GM04504 (cell line): Measurements from ENCODE around the gene CYSRT1.

Experiments used
- DNase-seq: peaks from one replicate; pipeline ENCODE4 v3.0.0-alpha.2; 2012; ENCODE audit warnings: low read depth

CYSRT1 gene

DNA sequence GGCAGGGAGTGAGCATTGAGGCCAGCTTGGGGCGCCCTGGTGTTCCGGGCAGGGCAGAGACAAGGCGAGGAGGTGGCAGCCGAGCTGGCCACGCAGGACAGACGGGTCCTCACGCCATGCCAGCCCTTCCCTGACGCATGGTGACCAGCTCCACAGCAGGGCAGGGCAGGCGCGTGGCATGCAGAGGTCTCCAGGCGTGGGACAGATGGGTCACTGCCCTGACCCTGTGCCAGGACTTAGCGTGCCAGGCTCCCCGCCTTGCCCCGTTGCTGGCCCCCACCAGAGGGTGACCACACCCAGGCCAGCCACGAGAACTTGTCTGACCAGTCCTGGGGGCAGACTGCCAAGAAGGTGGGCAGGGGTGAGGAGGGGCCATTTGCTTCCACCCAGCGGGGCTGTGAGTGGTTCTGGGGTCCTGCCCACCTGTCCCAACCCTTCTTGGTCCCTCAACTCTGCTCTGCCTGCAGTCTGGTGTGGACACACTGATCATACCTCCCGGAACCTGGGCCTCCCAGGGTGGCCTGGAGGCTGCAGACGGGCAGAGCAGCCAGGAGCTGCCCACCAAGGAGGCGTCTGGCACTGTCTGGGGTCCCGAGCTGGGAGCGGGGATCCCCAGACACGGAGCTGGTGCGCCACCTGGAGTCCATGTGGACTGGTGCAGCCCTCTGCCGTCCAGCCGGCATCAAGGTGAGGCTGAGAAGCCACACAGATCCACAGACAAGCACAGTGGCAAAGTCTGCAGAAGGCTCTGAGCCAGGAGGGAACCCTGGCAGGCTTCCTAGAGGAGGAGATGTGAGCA lies 2.3 kb downstream of the CYSRT1 start, which contains the start of gene RNF224:
Gene RNF224, plus strand, starts transcription at position 449 of the 799 bp plus-strand sequence. CDS start 834 bp downstream, outside the sequence.
- peak; percentile 41 for DNase-seq

DNA sequence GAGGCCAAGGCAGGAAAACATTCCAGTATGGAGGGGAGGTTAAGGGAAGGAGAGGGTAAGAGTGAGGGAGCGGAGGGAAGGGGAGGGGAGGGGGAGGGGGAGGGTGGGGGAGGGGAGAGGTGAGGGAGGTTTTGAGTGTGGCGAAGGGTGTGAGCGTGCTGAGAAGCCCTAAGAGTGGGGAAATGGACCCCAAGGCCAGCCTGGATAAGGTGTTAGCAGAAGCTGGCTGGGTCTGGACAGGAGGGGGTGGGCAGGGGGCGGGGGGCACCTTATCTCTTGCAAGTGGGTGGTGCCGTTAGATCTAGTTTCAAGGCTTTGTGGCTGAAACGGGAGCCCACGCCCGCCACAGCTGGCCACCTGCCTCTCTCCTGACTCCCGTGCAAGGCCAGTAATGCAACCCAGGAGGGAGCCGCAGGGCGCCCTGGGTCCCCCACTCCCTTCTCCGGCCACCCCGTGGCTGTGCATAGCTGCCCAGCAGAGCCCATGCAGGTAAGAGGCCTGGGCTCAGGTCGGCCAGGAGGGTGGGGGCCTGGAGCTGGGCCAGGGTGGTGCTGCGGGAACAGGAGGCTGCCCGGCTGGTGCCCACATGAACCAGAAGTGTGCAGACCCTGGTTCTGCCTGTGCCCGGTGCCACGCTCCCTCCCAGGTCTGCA lies 3.0 kb downstream of the CYSRT1 start:
- DNase-seq = no peak

DNA sequence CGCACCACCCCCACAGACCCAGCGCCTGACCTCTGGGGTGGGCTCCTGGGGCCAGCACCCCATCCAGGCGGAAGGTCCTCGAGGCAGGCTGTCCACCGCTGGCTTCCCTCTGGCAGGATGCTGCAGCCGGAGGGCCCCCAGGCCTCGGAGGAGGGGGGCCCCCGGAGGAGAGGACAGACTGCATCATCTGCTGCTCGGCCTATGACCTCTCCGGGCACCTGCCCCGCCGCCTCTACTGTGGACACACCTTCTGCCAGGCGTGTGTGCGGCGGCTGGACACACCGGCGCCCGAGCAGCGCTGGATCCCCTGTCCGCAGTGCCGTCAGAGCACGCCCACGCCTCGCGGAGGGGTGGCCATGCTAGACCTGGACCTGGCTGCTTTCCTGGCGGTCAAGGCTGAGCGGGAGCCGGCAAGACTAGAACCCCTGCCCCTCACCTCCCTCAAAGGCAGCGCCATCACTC lies 3.6 kb downstream of the CYSRT1 start:
- no peak for DNase-seq

DNA sequence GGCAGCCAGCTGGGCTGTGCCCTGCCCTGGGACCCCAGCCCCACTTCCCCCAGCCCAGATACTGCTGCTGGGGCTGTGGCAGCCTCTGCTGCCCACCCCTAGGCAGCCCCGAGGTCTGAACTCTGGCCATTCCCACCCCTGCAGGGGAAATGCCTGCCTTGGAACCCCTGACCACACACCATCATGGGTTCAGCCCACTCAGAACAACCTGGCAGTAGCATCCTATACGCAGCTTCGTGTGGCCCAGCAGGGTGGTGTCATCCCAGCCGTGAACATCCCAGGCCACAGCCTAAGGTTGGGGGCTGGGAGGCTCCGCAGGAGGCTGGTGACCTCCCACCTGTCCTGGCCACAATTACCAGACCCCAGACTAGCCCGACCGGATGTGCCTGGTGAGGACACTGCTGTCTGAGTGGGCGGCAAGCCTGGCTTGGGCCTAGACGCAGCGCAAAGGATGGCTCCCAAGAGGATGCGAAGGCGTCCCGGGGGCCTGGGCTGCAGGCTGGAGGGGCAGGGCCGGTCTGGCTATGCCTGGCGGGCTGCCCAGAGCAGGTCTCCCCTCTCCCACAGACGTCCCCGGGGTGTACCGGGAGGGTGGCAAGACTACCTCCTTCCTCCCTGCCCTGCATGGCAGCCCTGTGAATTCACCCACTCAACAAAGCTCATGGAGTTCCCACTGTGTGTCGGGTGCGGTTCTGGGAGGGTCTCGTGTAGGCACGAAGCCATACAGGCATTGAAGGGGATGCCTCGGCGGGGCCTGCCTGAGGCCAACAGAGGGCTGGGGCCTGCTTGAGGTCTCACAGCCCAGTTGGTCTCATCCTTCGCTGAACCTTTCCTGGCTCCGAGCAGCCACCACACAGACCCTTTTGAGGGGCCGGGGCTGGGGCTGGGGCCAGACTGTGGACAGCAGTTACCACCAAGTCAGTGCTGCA lies 4.3 kb downstream of the CYSRT1 start:
- DNase-seq = no peak

DNA sequence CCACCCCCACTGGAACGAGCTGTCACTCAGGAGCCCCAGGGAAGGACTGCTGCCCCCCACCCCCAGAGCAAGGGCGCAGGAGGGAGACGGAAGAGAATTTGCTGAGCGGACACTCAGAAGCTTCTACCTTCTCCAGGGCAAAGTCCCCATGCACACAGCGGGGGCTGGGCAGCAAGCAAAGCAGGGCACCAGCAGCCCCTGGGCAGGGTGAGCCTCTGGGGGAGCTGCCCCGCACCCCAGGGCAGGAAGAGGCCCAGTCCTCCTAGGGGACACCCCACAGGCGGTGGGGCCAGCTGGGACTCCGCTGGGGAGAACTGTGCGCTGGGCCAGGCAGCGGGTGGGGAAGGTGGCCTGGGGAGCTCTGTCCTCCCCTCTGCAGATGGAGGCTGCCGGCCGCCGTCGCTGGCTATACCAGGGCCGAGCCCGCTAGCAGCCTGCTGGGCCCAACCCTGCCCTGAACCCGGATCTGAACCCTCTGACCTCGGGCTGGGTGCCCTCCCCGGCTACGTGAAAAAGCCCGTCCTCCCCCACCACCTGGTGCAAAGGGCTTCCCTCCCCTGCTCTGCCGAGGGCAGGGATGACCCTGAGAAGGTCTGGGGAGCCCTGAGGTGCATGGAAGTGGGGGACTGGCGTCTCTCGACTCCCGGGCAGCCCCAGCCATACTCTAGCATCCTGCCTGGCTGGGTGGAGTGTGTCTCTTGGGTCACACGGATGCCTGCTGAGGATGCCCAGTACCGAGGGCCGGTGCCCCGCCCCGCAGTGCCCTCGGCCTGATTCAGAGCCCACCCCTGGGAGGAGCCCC lies 5.1 kb downstream of the CYSRT1 start:
- no peak for DNase-seq

DNA sequence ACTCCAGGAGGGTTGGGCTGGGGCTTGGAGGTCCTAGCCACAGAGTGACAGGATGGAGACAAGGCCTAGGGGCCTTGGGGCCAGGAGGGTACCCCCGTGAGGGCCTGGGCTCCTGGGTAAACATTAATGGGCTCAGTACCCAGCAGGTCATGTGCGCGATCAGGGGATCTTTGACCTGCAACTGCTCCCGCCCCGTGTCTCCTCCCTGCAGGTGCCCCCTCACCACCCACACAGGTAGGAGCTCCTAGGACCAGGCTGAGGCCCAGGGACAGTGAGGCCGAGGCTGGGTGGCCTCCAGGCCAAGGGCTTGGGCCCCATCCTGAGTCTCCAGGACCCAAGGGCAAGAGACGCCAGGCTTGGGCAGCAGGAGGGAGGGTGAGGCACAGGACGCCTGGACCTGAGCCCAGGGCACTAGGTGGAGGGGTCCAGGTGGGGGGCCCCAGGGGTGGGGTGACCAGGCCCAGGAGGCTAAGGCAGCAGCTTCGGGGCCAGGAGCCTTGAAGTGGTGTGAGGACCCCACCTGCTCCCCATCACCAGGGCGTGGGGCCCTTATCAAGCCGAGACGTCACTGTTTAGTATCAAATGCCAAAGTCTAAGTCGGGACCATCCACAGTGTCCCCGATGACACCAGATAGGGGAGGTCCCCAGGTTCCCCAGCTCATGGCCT lies 5.9 kb downstream of the CYSRT1 start, which contains the start of gene SLC34A3:
Gene SLC34A3, plus strand, starts transcription at position 197 of the 667 bp plus-strand sequence. CDS start 802 bp downstream, outside the sequence.
- DNase-seq = no peak

DNA sequence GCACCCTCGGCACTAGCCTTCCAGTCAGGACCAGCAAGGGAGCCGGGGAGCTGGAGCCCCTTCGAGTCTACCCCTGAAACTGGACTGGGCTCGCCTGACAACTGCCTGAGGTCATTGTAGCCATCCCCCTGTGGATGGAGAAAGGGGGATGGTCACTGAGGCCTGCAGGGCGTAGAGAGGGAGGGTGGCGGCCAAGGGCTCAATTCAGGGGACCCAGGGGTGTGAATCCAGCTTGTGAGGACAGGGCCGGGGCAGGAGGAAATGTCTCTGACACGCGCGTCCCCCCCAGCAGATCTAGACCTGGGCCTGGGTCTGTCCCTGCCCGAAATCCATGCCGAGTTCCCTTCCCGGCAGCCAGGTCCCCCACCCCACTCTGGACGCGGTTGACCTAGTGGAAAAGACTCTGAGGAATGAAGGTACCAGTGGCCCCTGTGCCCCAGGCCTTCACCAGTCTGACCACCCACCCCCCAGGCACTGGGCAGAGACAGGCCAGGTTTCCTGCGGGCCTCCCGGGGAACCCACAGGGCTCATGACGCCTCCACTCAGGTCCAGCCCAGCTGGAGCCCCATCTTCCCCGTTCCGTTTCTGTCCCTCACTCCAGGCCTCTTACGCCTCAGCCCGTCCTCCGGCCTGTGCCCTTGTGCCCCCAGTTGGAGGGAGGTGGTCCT lies 6.5 kb downstream of the CYSRT1 start:
- no peak for DNase-seq

DNA sequence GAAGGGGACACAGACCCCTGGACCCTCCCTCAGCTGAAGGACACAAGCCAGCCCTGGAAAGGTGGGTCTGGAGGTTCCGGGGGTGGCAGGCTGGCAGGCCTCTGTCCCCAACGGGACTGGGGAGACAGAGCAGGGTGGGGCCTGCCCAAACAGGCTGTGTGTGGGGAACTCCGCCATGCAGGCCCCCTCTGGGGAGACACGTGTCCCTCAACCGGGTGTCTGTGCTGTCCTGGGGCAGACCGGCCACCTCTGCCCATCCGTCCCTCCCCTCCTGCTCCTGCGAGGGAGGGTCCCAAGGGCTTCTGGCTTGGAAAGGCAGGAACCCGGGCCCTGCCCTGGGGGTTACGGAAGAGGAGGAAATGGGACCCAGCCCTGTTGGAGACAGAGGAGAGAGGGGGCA lies 7.1 kb downstream of the CYSRT1 start:
- DNase-seq = no peak

DNA sequence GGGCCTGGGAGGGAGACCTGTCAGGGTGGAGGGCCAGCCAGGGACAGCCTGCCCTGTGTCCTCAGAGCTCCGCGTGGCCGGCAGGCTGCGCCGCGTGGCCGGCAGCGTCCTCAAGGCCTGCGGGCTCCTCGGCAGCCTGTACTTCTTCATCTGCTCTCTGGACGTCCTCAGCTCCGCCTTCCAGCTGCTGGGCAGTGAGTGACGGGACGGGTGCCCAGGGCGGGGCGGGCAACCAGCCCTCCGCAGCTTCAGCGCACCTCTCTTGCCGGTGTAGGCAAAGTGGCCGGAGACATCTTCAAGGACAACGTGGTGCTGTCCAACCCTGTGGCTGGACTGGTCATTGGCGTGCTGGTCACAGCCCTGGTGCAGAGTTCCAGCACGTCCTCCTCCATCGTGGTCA lies 7.5 kb downstream of the CYSRT1 start:
- DNase-seq = no peak

DNA sequence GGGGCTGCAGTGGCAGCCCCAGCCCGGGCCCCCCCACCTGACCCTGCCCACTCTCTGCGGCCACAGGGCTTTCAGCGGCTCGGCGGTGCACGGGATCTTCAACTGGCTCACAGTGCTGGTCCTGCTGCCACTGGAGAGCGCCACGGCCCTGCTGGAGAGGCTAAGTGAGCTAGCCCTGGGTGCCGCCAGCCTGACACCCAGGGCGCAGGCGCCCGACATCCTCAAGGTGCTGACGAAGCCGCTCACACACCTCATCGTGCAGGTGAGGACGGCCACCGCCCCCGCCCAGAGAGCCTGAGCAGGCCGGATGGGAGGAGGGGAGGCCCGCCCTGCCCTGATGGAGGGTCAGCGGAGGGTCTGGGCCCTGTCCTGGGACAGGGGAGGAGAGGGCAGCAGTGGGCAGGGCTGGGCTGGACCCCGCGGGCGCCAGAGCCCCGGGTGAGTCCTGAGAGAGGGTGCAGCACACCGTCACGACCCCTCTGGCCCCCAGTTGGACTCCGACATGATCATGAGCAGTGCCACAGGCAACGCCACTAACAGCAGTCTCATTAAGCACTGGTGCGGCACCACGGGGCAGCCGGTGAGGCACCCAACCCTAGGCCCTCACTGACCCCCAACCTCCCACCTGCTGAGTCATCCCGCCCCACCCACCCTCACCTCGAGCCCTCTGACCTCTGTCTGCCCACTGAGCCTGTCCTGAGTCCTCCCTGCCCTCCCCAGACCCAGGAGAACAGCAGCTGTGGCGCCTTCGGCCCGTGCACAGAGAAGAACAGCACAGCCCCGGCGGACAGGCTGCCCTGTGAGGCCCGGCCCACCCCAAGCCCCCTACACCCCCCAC lies 8.4 kb downstream of the CYSRT1 start:
- DNase-seq = no peak

DNA sequence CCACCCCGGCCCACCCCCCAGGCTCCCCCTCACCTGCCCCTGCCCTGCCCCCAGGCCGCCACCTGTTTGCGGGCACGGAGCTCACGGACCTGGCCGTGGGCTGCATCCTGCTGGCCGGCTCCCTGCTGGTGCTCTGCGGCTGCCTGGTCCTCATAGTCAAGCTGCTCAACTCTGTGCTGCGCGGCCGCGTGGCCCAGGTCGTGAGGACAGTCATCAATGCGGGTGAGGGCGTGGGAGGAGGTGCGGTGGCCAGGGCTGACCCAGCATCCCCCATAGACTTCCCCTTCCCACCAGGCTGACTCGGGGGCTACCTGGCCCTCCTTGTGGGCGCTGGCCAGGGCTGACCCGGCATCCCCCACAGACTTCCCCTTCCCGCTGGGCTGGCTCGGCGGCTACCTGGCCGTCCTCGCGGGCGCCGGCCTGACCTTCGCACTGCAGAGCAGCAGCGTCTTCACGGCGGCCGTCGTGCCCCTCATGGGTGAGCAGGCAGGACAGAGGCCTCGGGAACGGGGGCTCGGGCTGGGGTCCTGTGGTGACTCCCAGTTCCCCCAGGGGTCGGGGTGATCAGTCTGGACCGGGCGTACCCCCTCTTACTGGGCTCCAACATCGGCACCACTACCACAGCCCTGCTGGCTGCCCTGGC lies 9.2 kb downstream of the CYSRT1 start:
- no peak for DNase-seq

DNA sequence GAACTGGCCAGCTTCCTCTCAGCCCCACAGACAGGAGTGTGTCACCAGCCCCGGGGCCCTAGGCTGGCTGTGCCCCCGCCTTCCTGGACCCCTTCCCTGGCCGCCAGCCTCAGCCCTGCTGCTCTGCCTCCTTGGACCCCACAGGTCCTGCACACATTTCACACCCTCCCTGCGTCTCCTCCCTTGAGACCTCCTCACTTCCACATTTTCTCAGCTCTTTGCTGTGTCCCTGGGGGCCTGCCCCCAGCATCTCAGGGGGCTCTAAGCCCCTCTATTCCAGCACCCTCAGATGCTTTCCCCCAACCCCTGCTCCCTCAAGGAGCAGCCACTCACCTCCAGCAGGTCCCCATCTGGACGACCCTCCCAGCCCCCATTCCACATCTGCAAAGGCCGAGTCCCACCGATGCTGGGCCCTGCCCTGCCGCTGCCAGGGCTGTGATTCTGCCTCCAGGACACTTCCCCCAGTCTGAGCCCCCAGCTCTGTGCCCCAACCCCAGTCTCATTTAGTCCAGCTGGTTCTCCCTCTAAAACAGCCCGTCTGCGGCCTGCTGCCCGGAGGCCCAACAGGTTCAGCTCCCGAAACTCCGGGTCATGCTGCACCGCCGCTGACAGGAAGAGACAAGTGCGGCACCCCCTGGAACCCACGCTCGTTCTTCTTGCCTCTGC lies 9.9 kb downstream of the CYSRT1 start:
- no peak for DNase-seq

DNA sequence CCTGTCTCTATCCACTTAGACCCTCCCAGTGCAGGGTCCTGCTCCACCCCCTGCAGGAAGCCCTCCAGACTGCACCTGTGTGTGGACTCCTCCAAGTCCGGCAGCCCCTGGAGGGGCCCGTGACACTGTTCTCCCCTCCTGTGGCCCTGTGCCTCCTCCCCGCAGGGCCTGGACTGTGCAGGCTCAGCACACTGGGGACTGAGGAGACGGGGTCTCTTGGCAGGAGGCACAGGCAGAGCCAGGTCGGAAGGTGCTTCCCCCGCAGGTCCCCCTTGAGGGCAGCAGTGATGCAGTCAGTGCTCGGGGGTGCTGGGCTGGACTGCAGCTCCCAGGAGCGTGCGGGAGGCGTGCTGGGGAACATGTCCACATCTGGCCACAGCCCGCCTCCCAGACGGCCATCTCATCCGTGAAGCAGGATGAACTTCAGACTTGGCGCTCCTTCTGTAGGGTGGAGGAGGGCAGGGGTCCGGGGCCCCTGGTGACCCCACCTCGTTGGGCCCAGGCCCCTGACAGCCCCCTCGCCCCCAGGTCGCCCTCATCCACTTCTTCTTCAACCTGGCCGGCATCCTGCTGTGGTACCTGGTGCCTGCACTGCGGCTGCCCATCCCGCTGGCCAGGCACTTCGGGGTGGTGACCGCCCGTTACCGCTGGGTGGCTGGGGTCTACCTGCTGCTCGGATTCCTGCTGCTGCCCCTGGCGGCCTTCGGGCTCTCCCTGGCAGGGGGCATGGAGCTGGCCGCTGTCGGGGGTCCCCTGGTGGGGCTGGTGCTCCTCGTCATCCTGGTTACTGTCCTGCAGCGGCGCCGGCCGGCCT lies 10.7 kb downstream of the CYSRT1 start:
- no peak for DNase-seq

DNA sequence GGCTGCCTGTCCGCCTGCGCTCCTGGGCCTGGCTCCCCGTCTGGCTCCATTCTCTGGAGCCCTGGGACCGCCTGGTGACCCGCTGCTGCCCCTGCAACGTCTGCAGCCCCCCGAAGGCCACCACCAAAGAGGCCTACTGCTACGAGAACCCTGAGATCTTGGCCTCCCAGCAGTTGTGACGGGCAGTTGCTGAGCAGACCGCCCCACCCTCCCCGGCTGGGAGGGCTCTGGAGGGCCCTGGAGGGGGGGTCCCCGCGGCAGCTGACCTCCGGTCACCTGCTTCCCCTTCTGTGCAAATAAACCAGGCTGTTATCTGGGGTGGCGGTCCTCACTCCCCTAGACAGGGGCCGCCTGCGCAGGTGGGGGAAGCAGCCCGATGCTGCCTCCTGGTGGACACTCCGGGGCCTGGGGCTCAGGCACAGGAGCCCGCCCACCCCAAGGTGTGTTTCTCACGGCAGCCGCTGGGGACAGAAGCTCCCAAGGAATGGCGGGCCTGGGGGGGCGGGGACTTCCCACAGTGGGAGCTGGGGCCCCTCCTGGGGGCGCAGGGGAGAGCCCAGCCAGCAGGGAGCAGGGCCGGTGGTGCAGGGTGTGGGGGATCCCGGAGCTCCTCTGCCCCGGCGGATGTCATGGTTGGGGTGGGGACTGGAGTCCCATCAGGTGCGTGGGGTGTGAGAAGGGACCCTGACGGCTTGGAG lies 11.4 kb downstream of the CYSRT1 start:
- DNase-seq = peak; percentile 44

DNA sequence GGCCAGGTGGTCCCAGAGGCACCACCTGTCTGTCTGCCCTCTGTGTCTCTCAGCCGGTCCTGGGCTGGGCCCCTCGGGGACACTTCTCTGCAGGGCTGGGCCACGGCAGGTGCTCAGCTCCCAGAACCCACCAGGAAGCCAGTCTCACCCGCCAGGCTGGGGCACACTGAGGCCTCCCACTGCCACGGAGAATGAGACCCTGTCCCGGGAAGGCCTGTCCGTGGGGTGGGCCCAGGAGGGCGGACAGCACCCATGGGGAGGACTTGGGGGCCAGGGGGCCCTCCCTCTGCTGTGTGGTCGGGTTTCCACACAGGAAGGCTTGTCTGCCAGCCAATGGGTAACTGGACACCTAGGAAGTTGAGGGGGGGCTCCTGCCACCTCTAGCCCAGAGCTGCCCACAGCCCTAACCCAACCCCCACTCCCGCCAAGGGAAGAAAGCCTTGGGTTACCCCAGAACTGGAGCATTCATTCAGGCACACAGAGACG lies 12.0 kb downstream of the CYSRT1 start:
- DNase-seq = no peak
